HG03280 (cell line): ENCODE measurements around the gene SSX2IP.
"Not testable (repeated sequence)": the region's sequence is repeated elsewhere in the genome, so short reads cannot be mapped to it uniquely, and the experiment has no call there.

Source experiments
- ATAC-seq: cut with Tn5 transposase; IDR thresholded peaks from one replicate; pipeline ENCODE4 v1.9.1; 2021; ENCODE audit warnings: mild to moderate bottlenecking, moderate library complexity; ENCODE audit not compliant: unreplicated experiment

SSX2IP gene

GRCh38 chr1:84690397-84691121 is at the start of gene SSX2IP:
SSX2IP (minus strand) TSS chr1:84690461; CDS start chr1:84671219, 19,242 bp downstream.
- peak; percentile 92 for ATAC-seq

- ATAC-seq = no peak
Observed at GRCh38 chr1:84738237-84738636, 48.0 kb upstream of the SSX2IP start.

- ATAC-seq = no peak
Observed at GRCh38 chr1:84737590-84737989, 47.3 kb upstream of the SSX2IP start.

GRCh38 chr1:84736944-84737343 is 46.7 kb upstream of the SSX2IP start:
- no peak for ATAC-seq

GRCh38 chr1:84736445-84736844 is 46.2 kb upstream of the SSX2IP start:
- no peak for ATAC-seq

- ATAC-seq = no peak
Observed at GRCh38 chr1:84735483-84735882, 45.2 kb upstream of the SSX2IP start.

- no peak for ATAC-seq
Observed at GRCh38 chr1:84732520-84732919, 42.3 kb upstream of the SSX2IP start.

GRCh38 chr1:84731519-84731918 is 41.3 kb upstream of the SSX2IP start:
- ATAC-seq = no peak

- ATAC-seq = not testable (repeated sequence)
Observed at GRCh38 chr1:84727711-84728110, 37.5 kb upstream of the SSX2IP start.

- ATAC-seq = no peak
Observed at GRCh38 chr1:84726593-84727499, 36.6 kb upstream of the SSX2IP start.

- ATAC-seq = peak; percentile 76
Observed at GRCh38 chr1:84724128-84724860, 34.0 kb upstream of the SSX2IP start.

GRCh38 chr1:84722794-84723193 is 32.5 kb upstream of the SSX2IP start:
- no peak for ATAC-seq

- not testable (repeated sequence) for ATAC-seq
Observed at GRCh38 chr1:84721872-84722271, 31.6 kb upstream of the SSX2IP start.

- no peak for ATAC-seq
Observed at GRCh38 chr1:84721152-84721551, 30.9 kb upstream of the SSX2IP start.

GRCh38 chr1:84720221-84720780 is 30.0 kb upstream of the SSX2IP start:
- ATAC-seq = no peak

GRCh38 chr1:84719543-84720217 is 29.4 kb upstream of the SSX2IP start:
- no peak for ATAC-seq

GRCh38 chr1:84715342-84716019 is 25.2 kb upstream of the SSX2IP start:
- no peak for ATAC-seq

- no peak for ATAC-seq
Observed at GRCh38 chr1:84712276-84712874, 22.1 kb upstream of the SSX2IP start.

GRCh38 chr1:84711869-84712268 is 21.6 kb upstream of the SSX2IP start:
- ATAC-seq = no peak
